Activated CD8-positive, alpha-beta memory T cell treated with anti-CD3 and anti-CD28 coated beads, Interleukin-2, amount 50 U/mL, for 24 hours (primary cell): ENCODE data around the gene DOC2B.
"Not testable (repeated sequence)": the region's sequence is repeated elsewhere in the genome, so short reads cannot be mapped to it uniquely, and the experiment has no call there.

Source experiments
- DNase-seq: peaks from one replicate; pipeline ENCODE4 v3.0.0-alpha.2; 2020; ENCODE audit errors: extremely low read depth

Gene DOC2B

DNA sequence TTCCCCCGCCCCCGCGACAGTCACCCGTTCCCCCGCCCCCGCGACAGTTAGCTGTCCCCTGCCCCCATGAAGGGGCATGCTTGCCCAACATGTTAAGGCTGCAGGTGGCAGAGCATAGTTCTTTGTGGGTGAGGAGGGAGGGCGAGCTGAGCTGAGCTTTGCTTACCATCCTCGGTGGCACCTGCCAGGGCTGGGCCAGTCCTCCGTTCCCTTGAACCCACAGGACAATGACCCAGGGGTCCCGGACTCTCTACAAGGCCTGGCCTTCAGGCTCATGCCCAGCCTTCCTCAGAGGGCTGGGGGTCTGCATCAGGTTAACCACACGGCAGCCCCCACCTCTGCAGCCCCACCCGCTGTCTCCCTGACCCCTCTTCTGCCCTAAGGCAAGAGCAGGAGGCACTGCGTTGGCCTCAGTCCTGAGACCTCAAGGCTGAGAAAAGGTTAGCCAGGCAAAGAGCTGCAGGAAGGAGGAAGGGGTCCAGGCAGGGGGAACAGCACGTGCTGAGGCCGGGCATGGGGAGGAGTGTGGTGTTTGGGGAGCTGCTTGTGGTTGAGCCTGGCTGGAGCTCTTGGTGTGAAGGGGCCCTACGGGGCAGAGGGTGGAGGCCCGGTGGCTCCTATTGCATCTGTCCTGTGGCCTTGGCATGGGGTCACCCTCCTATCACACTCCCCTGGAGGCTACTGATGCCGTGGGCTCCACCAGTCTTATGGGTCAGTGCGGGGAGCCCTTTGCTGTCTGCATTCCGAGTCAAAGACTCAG, 11.4 kb upstream of the DOC2B start:
- no peak for DNase-seq

DNA sequence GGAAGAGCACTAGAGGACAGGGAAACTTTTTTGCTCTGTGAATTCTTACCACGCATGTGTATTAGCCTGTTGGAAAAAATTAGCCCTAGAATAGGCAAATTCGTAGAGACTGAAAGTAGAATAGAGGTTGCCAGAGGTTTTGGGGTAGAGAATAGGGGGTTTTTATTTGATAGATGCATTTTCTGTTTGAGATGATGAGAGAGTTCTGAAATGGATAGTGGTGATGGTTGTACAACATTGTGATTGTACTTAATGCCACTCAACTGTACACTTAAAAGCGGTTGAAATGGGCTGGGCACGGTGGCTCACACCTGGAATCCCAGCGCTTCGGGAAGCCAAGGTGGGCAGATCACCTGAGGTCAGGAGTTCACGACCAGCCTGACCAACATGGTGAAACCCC, 8.0 kb upstream of the DOC2B start:
- DNase-seq, result no peak

DNA sequence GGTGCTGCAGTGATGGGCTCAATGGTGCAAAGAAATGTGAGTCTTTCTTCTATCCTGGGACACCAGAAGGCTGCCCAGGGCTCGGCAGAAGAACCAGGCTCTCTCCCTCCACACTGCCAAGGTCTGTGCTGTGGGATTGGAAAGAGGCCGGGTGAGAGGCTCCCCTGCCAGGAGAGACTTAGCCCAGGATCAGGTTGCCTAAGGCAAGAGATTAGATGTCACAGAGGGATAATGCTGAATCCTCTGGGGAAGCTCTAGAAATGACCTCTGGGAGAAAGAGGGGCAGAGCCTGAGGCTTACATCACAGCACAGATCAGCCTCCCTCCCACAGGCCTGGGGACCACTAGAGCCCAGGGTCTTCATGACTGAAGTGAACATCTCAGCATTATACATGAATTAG, 5.7 kb upstream of the DOC2B start:
- no peak for DNase-seq

DNA sequence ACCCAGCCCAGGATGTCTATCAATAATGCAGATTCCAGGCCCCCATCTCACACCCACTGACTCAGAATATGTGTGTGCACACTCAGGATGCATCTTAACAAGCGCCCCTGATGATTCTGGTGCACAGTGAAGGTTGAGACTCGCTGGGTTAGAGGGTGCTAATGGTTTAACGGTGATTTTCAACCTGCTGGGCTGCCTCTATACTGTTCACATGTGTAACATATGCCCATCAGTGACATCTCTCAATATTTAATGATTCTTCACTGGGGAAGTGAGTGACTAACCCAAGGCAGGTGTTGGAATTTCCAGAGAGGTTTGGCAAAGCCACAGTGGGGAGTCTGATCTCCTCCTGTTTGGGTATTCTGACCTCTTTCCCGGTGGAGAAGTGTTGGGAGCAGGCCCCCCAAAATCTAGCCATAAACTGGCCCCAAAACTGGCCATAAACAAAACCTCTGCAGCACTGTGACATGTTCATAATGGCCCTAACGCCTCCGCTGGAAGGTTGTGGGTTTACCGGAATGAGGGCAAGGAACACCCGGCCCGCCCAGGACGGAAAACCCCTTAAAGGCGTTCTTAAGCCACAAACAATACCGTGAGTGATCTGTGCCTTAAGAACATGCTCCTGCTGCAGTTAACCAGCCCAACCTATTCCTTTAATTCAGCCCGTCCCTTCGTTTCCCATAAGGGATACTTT, 4.1 kb upstream of the DOC2B start:
- no peak for DNase-seq

DNA sequence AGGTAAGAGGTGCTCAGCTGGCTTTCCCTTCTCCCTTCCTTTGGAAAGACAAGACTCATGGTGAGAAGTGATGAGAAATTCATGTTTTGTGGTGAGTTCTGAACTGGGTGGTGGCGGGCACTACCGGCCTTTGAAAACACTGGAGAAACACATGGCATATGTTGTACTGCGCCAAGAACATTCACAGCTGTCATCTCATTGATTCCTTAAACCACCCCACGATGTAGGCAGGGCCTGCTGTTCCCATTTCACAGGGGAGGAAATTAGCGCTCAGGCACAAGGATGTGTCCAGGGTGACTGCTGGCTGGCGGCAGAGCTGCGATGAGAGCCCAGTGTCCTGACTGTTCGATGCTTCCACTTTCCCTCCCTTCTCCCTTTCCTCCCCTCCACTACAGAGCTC, 1.6 kb upstream of the DOC2B start:
- no peak for DNase-seq

DNA sequence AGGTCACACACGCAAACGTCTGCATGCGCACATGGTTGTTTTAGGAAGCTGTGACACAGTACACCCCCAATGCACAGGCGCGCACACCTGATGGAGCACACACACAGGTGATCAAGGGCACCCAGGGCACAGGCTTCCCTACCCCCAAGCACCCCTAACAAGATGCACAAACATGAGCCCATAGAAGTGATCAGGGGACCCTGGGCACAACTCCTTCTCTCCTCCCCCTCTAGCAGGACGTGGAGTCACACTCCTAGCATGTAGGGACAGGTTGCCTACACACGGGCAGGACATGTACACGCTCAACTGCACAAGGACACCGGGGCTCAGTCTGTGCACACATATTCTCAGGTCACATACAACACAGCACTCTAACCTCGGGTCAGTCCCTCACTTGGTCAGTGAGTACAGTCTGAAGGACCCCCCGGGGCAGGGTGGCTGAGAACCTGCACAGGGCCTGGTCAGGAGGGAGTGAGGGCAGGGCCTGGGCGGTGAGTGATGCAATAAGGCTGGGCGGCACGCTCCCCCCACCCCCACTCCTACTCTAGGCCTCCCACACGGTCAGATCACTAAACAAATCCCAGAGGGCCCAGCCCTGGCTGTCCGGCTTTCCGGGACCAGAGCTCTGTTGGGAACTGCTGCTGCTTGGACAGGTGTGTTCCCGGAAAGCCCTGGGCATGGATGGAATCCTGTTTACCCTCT, 751 bp upstream of the DOC2B start:
- DNase-seq, result no peak

DNA sequence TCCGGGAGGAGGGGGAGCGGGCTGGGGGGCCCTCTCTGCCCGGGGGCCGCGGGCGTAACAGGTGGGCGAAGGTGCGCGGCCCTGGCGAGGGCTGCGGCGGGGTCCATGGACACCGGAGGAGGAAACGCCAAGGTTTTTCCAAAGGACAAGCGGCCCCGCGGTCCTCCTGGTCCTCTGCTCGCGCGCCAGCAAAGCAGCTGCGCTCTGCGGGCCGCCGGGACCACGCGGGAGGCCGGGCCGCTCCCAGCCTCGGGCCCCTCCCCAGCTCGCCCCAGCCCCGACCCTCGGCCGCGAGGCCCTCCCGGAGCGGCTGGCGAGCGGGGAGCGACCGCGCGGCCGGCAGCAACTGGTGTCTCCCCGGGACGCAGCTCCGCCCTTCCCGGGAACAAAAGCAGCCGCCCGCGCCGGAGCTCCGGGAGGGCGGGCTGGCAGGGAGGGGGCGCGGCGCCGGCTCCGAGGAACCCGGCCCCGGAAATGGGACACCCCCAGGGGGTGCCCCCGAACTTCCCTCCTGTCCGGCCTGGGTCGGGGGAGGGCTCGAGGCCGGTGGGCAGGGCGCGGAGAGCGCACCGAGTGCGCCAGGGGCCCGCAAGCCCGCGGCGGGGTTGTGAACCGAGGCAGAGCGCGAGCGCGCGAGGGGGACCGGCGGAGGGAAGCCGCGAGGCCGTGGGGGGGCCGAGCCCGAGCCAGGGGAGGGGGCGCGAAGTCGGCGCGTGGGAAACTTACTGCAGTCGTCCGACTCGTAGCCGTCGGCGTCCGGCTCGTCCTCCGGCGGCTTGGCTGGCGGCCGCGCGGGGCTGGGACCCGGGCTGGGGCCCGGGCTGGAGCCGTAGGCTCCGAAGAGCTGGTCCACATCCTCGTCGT, 837 bp downstream of the DOC2B start:
- no peak for DNase-seq

DNA sequence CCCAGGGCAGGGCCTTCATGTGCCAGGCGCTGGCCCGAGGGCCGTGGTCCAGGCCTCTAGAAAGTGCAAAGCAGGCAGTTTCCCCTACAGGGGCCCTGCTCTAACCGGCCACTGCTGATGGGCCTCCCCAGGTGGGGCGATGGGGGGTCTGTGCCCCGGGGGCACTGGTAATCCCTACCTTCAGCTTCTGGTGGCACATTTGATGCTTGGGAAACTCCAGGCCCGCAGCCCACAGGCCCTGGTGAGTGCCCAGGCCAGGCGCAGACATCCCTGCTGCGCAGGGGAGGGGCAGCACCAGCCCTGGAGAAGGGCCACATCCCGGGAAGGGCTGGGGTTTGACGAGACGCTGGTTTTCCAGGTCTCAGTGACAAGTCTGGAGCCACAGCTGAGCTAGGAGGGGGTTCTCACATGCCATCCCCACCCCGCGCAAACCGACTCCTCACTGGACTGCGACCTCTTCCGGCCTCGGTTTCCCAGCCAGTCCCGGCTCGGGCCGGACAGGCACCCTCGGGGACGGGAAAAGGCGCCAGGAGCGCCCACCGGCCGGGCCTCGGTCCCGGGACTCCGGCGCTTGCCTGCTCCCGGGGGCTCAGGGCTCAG, 1.6 kb downstream of the DOC2B start:
- DNase-seq, result no peak

DNA sequence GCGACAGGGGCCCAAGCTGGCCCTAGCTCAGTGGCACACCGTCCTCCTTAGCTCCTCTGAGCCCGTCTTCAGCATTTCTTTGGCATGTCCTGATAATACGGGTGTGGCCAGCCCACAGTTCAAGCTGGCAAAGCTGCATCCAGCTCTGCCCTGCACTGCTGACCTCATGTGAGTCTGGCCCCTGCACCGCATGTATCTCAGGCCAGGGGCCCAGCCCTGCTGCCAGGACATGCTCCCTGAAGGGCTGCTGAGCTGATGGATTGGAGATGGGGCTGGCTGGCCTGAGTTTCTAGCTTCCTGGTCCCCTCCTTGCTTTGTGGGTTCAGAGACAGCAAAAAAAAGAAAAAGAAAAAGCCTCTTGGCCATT, 2.4 kb downstream of the DOC2B start:
- no peak for DNase-seq

DNA sequence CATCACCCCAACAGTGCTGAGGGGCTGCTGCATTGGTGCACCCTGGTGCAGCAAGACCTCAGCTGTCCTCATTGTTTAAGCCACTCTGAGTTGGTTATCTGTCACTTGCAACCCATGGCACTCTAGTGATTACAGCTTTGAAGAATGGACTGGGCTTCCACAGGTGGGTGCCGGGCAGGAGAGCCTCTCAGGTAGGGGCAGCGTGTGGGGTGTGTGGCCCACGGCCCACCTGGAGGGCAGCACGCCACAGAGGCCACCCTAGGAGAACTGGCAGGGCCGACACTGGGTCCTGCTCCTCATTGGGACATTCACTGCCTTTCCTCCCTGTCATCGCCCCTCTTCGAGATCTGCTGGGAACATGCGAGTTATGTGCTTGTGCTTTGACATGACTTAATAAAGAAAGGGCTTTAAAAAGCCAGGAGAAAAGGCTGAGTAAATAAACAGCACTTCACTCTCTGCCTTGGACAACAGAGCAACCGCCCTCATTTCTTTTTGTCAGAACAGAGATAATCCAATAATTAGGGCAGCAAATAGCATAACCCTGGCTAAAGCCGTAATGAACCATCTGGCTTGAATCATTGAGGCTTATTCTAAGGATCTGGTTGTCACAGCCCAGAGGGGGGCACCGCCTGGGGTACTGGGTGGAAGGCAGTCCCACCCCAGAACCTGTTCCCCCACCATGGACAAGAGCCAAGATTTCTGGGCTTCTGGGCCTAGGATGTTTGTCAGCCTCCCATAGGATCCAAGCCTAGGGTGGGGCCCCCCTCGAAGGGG, 3.0 kb downstream of the DOC2B start:
- no peak for DNase-seq

DNA sequence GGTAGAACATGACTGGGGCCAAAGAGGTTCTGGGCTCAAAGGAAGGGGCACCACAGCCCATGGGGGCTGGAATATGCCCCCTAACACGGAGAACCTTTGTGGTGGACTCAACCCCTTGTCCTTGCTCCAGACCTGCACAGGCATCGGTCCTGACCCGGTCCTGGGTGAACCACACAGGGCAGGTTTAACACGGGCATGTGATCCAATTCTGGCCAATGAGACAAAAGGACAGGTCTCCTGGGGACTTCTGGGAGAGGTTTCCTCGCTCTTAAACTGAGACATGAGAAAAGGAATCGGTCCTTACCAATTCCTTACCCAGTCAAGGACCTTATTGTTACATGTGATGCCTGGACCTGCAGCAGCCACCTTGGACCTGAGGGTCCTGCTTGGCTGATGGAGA, 3.7 kb downstream of the DOC2B start:
- no peak for DNase-seq

DNA sequence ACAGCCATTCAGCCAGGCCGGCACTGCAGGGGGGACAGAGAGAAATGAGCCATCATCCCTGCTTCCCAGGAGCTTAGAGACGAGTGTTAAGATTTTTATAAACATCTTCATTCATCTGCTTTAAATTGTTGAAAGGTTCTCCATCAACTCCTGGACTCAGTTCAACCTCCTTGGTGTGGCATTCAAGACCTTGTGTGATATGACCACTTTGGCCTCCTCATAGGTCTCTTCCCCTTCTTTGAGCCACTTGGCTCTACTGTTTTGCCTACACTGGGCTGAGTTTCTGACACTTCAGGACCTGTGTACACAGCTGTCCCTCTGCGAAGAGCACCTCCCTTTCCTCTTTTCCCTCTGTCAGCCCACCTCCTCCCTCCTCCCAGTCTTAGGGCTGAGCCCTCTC, 4.3 kb downstream of the DOC2B start:
- no peak for DNase-seq

DNA sequence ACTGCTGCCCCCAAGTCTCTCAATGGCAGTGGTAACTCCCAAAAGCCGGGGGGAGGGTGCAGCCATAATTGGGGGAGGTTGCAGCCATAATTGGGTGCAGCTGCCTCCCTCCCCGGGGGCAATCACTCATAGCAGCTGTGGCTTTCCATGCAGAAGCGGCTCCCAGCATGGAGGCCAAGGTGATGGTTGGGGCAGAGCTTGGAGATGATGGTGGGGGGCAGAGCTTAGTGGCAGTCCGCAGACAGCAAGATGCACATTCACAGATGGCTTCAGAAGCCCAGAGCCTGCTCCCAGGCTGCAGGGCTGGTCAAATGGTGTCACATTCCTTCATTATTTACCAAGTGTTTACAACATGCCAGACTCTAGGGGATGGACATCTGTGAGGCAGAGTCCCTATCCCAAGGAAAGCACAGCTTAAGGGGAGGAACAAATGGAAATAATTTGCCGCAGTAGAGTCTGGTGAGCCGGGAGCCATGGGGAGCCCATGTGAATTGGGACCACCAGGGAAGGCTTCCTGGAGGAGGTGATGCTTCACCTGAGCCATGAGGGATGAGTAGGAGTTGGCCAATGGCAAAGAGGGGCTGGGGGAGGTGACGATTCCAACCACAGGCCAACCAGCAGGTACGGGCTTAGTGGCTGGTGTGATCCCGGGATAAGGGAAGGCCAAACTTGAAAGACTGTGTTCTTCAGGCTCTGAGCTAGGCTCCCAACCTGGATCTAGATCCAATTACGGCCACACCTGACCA, 8.1 kb downstream of the DOC2B start:
- DNase-seq, result no peak

DNA sequence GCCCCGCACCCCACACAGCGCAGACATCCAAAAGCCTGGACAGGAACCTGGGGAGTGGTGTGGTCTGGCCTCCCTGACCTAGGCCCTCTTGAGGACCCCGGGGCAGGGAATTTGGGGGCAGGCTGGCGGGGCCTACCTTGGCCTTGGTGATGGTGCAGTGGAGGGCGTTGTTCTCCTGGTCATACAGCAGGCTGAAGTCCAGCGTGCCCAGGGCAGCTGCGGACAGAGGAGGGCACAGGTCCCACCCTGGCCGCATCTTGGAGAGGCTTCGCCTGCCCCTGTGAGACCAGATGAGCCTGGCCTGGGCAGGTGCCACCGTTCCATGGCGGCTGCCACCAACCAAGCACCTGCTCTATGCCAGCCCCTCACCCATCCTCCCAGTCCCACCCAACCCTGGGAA, 9.0 kb downstream of the DOC2B start:
- DNase-seq, result no peak

DNA sequence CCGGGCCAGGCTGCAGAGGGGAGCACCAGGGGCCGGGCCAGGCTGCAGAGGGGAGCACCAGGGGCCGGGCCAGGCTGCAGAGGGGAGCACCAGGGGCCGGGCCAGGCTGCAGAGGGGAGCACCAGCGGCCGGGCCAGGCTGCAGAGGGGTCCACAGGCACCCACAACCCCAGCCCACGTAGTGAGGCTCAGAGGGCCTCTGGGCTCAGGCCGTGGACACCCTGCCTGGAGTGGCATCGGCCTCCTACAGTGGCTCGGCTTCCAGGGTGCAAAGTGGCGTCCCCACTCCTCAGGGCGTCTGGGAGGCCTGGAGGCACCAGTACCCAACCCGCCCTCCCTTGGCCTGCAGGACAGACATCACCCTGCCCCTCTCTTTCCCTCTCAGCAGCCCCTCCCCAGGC, 9.6 kb downstream of the DOC2B start:
- DNase-seq, result no peak

DNA sequence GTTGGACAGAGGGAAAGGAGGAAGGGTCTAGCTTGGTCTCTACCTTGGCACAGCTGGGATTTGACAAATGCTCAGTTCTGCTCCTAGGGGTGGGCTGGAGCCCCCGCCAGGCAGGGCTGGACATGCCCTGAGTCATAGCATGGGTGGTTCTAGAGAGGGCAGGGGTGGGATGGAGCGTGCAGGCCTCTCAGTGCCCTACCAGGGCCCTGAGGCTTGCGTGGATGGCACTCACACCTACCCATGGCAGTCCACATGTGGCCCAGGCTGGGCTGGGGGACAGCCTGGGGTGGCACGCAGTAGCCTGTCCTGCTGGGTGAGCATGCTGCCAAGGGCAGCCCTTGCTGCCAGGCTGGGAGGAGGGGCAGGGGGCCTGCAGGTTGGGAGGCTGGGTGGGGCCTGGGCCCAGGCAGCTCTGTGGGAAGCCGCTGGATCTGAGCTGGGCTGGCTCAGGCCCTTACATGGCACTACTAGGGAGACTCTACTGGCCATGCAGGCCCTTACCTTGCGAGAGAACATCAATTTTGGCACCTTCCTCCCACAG, 11.2 kb downstream of the DOC2B start:
- DNase-seq, result no peak

DNA sequence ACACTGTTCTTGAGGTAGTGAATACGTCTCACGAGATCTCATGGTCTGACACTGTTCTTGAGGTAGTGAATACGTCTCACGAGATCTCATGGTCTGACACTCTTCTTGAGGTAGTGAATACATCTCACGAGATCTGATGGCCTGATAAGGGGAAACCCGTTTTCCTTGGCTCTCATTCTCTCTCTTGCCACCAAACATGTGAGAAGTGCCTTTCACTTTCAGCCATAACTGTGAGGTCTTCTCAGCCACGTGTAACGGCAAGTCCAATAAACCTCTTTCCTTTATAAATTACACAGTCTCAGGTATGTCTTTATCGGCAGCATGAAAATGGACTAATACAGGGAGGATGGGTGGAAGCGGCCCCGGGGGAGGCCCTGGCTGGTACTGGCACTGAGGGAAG, 12.8 kb downstream of the DOC2B start:
- not testable (repeated sequence) for DNase-seq

DNA sequence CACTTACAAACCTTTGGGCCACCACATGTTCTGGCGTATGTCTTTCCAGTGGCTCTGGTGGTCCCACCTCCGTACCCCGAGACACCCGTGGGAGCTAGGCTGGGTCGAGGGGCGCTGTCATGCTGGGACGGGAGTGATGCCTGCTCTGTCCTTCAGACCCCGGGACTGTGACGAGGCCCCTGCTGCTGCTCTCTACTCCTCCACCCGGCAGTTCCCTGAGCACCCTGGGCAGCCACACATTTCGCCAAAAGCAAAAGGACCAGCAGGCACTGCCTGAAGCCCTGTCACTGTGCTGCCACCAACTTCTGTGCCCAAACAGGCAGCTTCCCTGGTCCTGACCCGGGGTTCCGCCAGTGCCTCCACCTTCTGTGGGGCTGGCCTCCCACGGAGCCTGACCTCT, 15.5 kb downstream of the DOC2B start:
- no peak for DNase-seq

DNA sequence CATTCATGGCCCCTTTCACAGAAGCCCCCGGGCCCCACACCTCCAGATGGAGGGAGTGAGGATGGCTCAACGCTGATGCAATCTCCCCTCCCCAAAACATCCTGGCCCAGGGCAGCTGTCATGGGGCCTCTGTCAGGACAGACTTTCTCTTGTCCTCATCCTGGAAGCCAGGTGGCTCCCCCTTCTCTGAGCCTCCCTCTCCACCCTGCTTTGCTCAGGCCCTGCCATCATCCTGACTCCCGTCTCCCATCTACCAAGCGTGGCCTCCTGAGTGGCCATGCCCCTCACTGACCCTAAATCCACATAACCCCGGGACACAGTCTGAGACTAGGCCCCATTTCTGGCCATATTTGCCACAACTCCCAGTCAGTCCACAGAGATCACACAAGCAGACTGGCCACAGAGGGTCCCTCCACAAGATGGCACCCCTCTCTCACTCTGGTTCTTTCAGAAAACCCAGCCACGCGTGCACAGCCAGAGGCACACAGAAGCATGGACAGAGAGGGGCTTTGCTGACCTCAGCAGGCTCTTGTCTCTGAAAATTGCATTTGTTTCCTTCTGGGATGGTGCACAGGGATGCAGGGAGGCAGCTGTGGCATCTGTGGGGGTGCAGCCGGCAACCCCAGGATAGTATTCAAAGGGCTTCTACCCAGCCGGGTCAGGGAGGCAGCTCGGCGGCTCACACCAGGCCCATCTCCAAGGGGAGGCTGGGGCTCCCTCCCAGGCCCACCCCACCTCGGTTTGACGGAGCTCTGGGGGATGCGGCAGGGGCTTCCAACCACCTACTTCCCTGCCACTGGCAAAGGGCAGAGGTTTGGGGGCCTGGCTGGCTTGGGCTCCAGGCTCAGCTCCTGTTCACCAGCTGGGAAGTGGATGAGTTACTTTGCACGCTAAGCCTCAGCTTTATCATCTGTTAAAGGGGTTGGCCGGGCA, 16.9 kb downstream of the DOC2B start:
- DNase-seq, result no peak
